DND-41 (cell line): ENCODE data around the gene MAPK14.

Source experiments
- ATAC-seq: fragments of 200-7000 bp; cut with Tn5 transposase; 3 replicates; pipeline ENCODE4 v1.9.1; 2021; ENCODE audit warnings: low read depth; ENCODE audit not compliant: insufficient read depth
- DNase-seq: peaks from one replicate; pipeline ENCODE4 v3.0.0-alpha.2; 2020
- H2AFZ ChIP-seq: 2 replicates; pipeline ENCODE4 v1.6.0; 2012; ENCODE audit warnings: low read depth, low read length
- H3K27ac ChIP-seq: 2 replicates; pipeline ENCODE4 v1.5.1; 2012; ENCODE audit warnings: low read length, inconsistent platforms
- H3K27me3 ChIP-seq: fragments of 200-600 bp; sonication (generic); 2 replicates; pipeline ENCODE4 v1.6.0; 2012; ENCODE audit warnings: low read length, mild to moderate bottlenecking, inconsistent platforms; ENCODE audit not compliant: insufficient read depth, poor library complexity
- H3K36me3 ChIP-seq: 2 replicates; pipeline ENCODE4 v1.5.1; 2012; ENCODE audit warnings: low read length, inconsistent platforms; ENCODE audit not compliant: insufficient read depth
- H3K4me1 ChIP-seq: 2 replicates; pipeline ENCODE4 v1.5.1; 2012; ENCODE audit warnings: mild to moderate bottlenecking, low read length; ENCODE audit not compliant: insufficient read depth
- H3K4me2 ChIP-seq: 2 replicates; pipeline ENCODE4 v1.6.0; 2012; ENCODE audit warnings: mild to moderate bottlenecking, moderate library complexity, low read length, inconsistent platforms; ENCODE audit not compliant: insufficient read depth
- H3K4me3 ChIP-seq, 2 experiments: fragments of 200-600 bp in 1 of 2; shearing (Covaris generic) in 1 of 2; 2 replicates each; pipeline ENCODE4 v1.5.1; 2012 to 2016; ENCODE audit warnings: inconsistent platforms in 2 of 2, low read length in 2 of 2, mild to moderate bottlenecking in 2 of 2, low read depth in 1 of 2, moderate library complexity in 1 of 2
- H3K79me2 ChIP-seq: 2 replicates; pipeline ENCODE4 v1.6.0; 2012; ENCODE audit warnings: low read length, inconsistent platforms; ENCODE audit not compliant: insufficient read depth
- H3K9ac ChIP-seq: 2 replicates; pipeline ENCODE4 v1.6.0; 2012; ENCODE audit warnings: low read depth, mild to moderate bottlenecking, inconsistent platforms, low read length, moderate library complexity
- H3K9me3 ChIP-seq: 2 replicates; pipeline ENCODE4 v1.5.1; 2012; ENCODE audit warnings: low read length, moderate library complexity, mild to moderate bottlenecking, inconsistent platforms; ENCODE audit not compliant: insufficient read depth, severe bottlenecking
- H4K20me1 ChIP-seq: 2 replicates; pipeline ENCODE4 v1.6.0; 2012; ENCODE audit warnings: low read length; ENCODE audit not compliant: insufficient read depth
- CTCF ChIP-seq: IDR thresholded peaks from 2 replicates; pipeline ENCODE4 v1.5.1; 2012; ENCODE audit warnings: borderline replicate concordance, low read length, moderate library complexity, mild to moderate bottlenecking; ENCODE audit not compliant: poor library complexity, severe bottlenecking; ENCODE audit errors: extremely low read depth
- EZH2 ChIP-seq: IDR thresholded peaks from 3 replicates; pipeline ENCODE4 v1.6.1; 2012; ENCODE audit warnings: borderline replicate concordance, low read depth, mild to moderate bottlenecking, moderate library complexity, low read length, inconsistent platforms; ENCODE audit not compliant: severe bottlenecking

MAPK14 gene

GRCh38 chr6:36101691-36102090 is 74.1 kb downstream of the MAPK14 start:
- no peak overlapping the region for H3K9ac ChIP-seq
- no peak overlapping the region for H3K27ac ChIP-seq
- H3K79me2 ChIP-seq, result no peaks in the 10 kb centered on the region
- no peak overlapping the region for H2AFZ ChIP-seq
- DNase-seq, result no peak
- H3K4me2 ChIP-seq, result no peak overlapping the region
- TF ChIP-seq EZH2, result no peak
- no peak for TF ChIP-seq CTCF
- no peak overlapping the region for H3K4me3 ChIP-seq
- H3K27me3 ChIP-seq, result no peaks in the 10 kb centered on the region
- H3K36me3 ChIP-seq, result peaks cover 52% of the 10 kb centered on the region
- ATAC-seq, result no peak
- H4K20me1 ChIP-seq, result no peaks in the 10 kb centered on the region
- no peaks in the 10 kb centered on the region for H3K4me1 ChIP-seq
- H3K9me3 ChIP-seq, result no peaks in the 10 kb centered on the region

- Histone ChIP-seq H4K20me1 (no peaks in the 10 kb centered on the region), H3K4me2 (no peak overlapping the region), H3K27ac (no peak overlapping the region), H3K36me3 (peaks cover 52% of the 10 kb centered on the region), H3K27me3 (no peaks in the 10 kb centered on the region), H3K4me3 (no peak overlapping the region), H3K9me3 (no peaks in the 10 kb centered on the region), H3K4me1 (no peaks in the 10 kb centered on the region), H3K79me2 (no peaks in the 10 kb centered on the region), H3K9ac (no peak overlapping the region), H2AFZ (no peak overlapping the region)
- DNase-seq (no peak), ATAC-seq (no peak)
- no peak for TF ChIP-seq CTCF
- no peak for TF ChIP-seq EZH2
Measured at GRCh38 chr6:36102853-36103252, 75.2 kb downstream of the MAPK14 start.

DNA sequence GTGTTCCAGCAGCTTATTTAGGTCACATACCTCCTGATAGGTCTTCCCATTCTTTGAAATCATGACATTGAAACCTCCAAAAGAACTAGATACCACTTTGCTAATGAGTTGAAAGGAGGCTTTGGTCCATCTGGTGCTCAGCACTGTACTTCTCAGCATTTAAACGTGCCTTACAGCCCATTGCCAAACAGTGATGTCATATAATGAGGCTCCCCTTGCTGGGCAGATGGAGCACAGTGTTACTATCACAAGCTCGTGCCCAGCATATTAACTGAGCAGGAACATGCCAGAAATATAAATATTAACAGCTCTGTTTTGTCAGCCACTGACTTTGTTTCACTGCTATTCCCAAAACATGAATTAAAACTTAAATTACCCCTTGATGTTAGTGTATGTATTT is 77.2 kb downstream of the MAPK14 start:
- peaks cover 71% of the 10 kb centered on the region for H3K36me3 ChIP-seq
- H4K20me1 ChIP-seq, result 0 out of 2 replicates have a peak, but pooled peaks cover 2% of the 10 kb centered on the region
- no peaks in the 10 kb centered on the region for H3K79me2 ChIP-seq
- no peak overlapping the region for H3K27ac ChIP-seq
- no peak for DNase-seq
- no peak overlapping the region for H3K4me2 ChIP-seq
- no peaks in the 10 kb centered on the region for H3K9me3 ChIP-seq
- H3K4me3 ChIP-seq, result no peak overlapping the region
- no peak overlapping the region for H3K9ac ChIP-seq
- H3K27me3 ChIP-seq, result no peaks in the 10 kb centered on the region
- no peak for ATAC-seq
- TF ChIP-seq CTCF, result no peak
- no peak for TF ChIP-seq EZH2
- H3K4me1 ChIP-seq, result no peaks in the 10 kb centered on the region
- H2AFZ ChIP-seq, result no peak overlapping the region

GRCh38 chr6:36109092-36109491 is 81.5 kb downstream of the MAPK14 start:
- Histone ChIP-seq H3K79me2 (no peaks in the 10 kb centered on the region), H3K4me1 (no peaks in the 10 kb centered on the region), H3K4me3 (no peak overlapping the region), H3K9ac (no peak overlapping the region), H4K20me1 (0 out of 2 replicates have a peak, but pooled peaks cover 2% of the 10 kb centered on the region), H3K36me3 (peaks cover 60% of the 10 kb centered on the region), H3K4me2 (no peak overlapping the region), H2AFZ (no peak overlapping the region), H3K9me3 (no peaks in the 10 kb centered on the region), H3K27me3 (no peaks in the 10 kb centered on the region), H3K27ac (no peak overlapping the region)
- no peak for TF ChIP-seq EZH2
- TF ChIP-seq CTCF, result no peak
- DNase-seq, result no peak
- ATAC-seq, result no peak
